Kidney (tissue), 14 donors: ENCODE measurements around the gene NOSTRIN. TPM values are rescaled to one million over a fixed set of nuclear protein-coding genes. Genes with fewer than 3 reads are reported as not detected.

ENCODE experiments used
- DNase-seq, 5 donors: peaks; one replicate each; pipeline ENCODE4 v3.0.0-alpha.2; 2013 to 2020
- FAIRE-seq: peaks from 2 replicates; lab custom pipeline; 2012; peaks lifted over from hg19 to GRCh38; lab: Jason Lieb, UNC
- H3K27ac ChIP-seq, 2 donors: one replicate each; pipeline ENCODE4 v1.7.0; 2013; ENCODE audit warnings: low read depth in 2 of 2, low read length in 2 of 2, inconsistent platforms in 1 of 2
- H3K27me3 ChIP-seq: one replicate; pipeline ENCODE4 v1.7.1; 2013; ENCODE audit warnings: low read length, inconsistent platforms; ENCODE audit not compliant: control insufficient read depth, insufficient read depth
- H3K36me3 ChIP-seq, 3 donors: one replicate each; pipeline versions ENCODE4 v1.7.0 to v1.7.1; 2013; ENCODE audit warnings: low read length in 3 of 3, control low read depth in 1 of 3, inconsistent platforms in 1 of 3; ENCODE audit not compliant: insufficient read depth in 3 of 3, control insufficient read depth in 2 of 3
- H3K4me1 ChIP-seq, 3 donors: one replicate each; pipeline versions ENCODE4 v1.7.0 to v1.7.1; 2013; ENCODE audit warnings: low read length in 3 of 3, inconsistent platforms in 1 of 3, low read depth in 1 of 3; ENCODE audit not compliant: control insufficient read depth in 2 of 3, insufficient read depth in 2 of 3
- H3K4me3 ChIP-seq, 3 donors: one replicate each; pipeline versions ENCODE4 v1.7.0 to v1.8.1; 2013; ENCODE audit warnings: low read length in 3 of 3, control low read depth in 1 of 3, inconsistent platforms in 1 of 3
- H3K9ac ChIP-seq, 3 donors: one replicate each; pipeline versions ENCODE4 v1.7.0 to v1.7.1; 2013; ENCODE audit warnings: low read length in 3 of 3, control low read depth in 1 of 3, inconsistent platforms in 1 of 3
- H3K9me3 ChIP-seq, 3 donors: one replicate each; pipeline versions ENCODE4 v1.7.0 to v1.7.1; 2013; ENCODE audit warnings: low read length in 3 of 3, control low read depth in 1 of 3, inconsistent platforms in 1 of 3; ENCODE audit not compliant: control insufficient read depth in 2 of 3, insufficient read depth in 1 of 3
- intact Hi-C: fragments of 100-400 bp; cut with DNase I; formaldehyde crosslinking; loops from one replicate; pipeline ENCODE4 v1.11.1; 2022
- polyA plus RNA-seq: library from polyadenylated mRNA; stranded (reverse); fragments of 350-450 nt; fragmentation: Illumina TruSeq; extraction: RNeasy Lipid Tissue Mini Kit (QIAGEN cat#74804); gene quantifications from one replicate; pipeline ENCODE4 v1.2.3, GENCODE V29; 2014; ENCODE audit warnings: low read depth, low replicate concordance; ENCODE audit not compliant: insufficient read depth
- total RNA-seq: library from RNA; stranded (reverse); fragmentation: NEBNext Ultra II Directional; extraction: Animal tissue kit (Norgen Biotek cat#: 25700); gene quantifications from one replicate; pipeline ENCODE4 v1.2.1, GENCODE V29; 2021
- TF ChIP-seq, protein P1 (sequence below): IDR thresholded peaks from 3 replicates; pipeline ENCODE4 v1.5.1; 2012; ENCODE audit warnings: mild to moderate bottlenecking, moderate library complexity, borderline replicate concordance; ENCODE audit not compliant: insufficient read depth; ENCODE audit errors: extremely low read depth
- donor health status: control.
- donor health status: control.
- donor health status: control.
- donor health status: control.
- donor health status: control.
- donor health status: DM: yes; HTN: yes; CAD: no.
- donor health status: Normal renal cell carcinoma (clear cell type).

Gene NOSTRIN
- total and polyA plus RNA-seq, 2 donors from 2014 or later: 41.8 to 50.2 TPM

DNA sequence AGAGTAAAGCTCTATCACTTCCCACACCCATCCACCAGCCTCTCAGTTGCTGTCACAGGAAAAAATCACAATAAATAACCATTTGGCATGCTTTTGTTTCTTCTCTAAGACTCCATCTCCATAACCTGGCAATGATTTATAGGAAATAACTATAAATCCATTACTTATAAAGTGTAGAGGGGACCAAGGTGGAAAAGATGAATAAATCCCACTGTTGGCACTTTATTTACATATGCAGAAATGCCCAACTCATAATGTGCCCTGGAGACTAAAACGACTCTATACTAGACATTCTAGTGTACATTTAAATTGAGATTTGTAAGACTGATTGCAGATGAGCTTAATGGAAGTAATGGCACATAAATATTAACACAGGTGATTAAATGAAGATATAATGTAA is 7.5 kb upstream of the NOSTRIN start:
- no peak overlapping the region for H3K27ac ChIP-seq
- no peaks in the 10 kb centered on the region for H3K27me3 ChIP-seq
- DNase-seq (no peak), FAIRE-seq (no peak)
- TF ChIP-seq, protein P1, sequence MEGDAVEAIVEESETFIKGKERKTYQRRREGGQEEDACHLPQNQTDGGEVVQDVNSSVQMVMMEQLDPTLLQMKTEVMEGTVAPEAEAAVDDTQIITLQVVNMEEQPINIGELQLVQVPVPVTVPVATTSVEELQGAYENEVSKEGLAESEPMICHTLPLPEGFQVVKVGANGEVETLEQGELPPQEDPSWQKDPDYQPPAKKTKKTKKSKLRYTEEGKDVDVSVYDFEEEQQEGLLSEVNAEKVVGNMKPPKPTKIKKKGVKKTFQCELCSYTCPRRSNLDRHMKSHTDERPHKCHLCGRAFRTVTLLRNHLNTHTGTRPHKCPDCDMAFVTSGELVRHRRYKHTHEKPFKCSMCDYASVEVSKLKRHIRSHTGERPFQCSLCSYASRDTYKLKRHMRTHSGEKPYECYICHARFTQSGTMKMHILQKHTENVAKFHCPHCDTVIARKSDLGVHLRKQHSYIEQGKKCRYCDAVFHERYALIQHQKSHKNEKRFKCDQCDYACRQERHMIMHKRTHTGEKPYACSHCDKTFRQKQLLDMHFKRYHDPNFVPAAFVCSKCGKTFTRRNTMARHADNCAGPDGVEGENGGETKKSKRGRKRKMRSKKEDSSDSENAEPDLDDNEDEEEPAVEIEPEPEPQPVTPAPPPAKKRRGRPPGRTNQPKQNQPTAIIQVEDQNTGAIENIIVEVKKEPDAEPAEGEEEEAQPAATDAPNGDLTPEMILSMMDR: no peak
- H3K4me3 ChIP-seq: no peak overlapping the region
- H3K4me1 ChIP-seq: peaks cover 0 to 11% (median 8%) of the 10 kb centered on the region in 3 donors
- H3K9ac ChIP-seq: no peak overlapping the region
- no peaks in the 10 kb centered on the region for H3K9me3 ChIP-seq
- intact Hi-C loops: no loop called here
- H3K36me3 ChIP-seq: no peaks in the 10 kb centered on the region

DNA sequence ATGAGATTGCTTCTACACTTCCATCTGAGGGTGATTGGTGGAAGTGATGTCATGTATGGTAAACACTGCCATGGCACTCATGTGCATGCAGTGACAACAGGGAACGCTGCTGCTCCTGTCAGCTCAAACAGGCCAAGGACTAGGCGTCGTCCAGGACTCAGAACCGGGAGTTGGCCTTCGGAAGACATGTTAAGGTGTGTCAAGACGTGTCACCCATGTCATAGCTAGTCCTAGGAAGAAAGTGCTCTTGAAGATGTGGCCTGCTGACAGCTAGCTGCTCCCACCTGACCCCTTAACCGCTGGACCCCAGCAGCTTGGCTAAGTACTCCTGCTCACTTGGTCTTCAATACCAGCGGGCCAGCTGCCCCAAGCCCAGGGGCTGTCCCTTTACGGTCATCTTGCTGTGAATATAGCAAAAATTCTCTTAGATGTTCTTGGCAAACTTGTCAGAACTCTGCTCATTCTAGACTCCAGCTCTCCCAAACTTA is 6.3 kb upstream of the NOSTRIN start:
- Histone ChIP-seq H3K9me3 (no peaks in the 10 kb centered on the region), H3K4me3 (no peak overlapping the region), H3K9ac (no peak overlapping the region), H3K36me3 (no peaks in the 10 kb centered on the region), H3K27ac (peak overlapping the region; percentile 12 to 63), H3K4me1 (peaks cover 0 to 11% (median 8%) of the 10 kb centered on the region in 3 donors), H3K27me3 (no peaks in the 10 kb centered on the region)
- no peak for FAIRE-seq
- intact Hi-C loops: no loop called here
- DNase-seq: no peak
- TF ChIP-seq, protein P1: no peak

DNA sequence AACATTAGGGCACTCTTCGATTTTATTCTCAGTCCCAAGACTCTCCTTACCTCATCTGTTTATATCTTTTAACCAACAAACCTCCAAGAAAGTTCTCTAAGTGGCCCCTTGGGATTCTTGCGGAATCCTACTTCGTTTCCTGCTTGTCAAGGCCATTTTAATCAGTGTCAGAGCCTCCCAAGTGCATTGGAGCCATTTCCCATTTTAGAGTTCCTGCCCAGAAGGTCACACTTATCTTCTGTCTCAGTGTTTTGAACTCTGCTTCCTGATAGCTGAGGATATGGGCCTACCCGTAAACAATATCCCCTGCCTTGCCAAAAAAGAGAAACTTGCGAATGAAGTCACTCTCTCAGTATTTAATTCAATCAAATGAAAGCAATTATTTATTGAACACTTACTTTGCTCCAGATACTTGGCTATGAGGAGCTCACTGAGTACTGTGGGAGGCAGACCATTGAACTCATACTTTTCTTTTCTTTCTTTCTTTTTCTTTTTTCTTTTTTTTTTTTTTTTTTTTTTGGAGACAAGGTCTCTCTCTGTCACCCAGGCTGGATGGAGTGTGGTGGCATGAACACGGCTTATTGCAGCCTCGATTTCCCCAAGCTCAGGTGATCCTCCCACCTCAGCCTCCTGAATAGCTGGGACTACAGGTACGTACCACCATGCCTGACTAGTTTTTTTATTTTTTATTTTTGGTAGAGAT is 5.7 kb upstream of the NOSTRIN start:
- DNase-seq: peak in 3 of 5 donors; percentile 24 to 81 (median 56)
- no peak overlapping the region for H3K9ac ChIP-seq
- no peaks in the 10 kb centered on the region for H3K36me3 ChIP-seq
- no peak for FAIRE-seq
- H3K4me3 ChIP-seq: no peak overlapping the region
- intact Hi-C loops: no loop called here
- TF ChIP-seq, protein P1: no peak
- peaks cover 0 to 12% (median 8%) of the 10 kb centered on the region in 3 donors for H3K4me1 ChIP-seq
- no peaks in the 10 kb centered on the region for H3K27me3 ChIP-seq
- peak overlapping the region in 1 of 2 donors; percentile 63 for H3K27ac ChIP-seq
- no peaks in the 10 kb centered on the region for H3K9me3 ChIP-seq

DNA sequence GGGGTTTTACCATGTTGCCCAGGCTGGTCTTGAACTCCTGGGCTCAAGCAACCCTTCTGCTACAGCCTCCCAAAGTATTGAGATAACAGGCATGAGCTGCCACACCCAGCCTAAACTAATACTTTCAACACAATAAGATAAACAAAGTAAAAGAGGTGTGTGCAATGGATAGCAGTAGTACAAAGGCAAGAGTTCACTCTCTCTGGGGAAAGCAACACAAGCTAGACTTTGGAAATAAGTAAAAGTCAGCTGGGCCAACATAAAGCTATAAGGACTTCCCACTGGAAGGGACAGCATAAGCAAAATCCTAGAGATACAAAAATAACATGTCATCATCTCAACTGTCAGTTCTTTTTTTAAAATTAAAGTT is 5.2 kb upstream of the NOSTRIN start:
- Histone ChIP-seq H3K9me3 (no peaks in the 10 kb centered on the region), H3K4me3 (no peak overlapping the region), H3K36me3 (no peaks in the 10 kb centered on the region), H3K27me3 (no peaks in the 10 kb centered on the region), H3K4me1 (peaks cover 0 to 16% (median 8%) of the 10 kb centered on the region in 3 donors), H3K9ac (no peak overlapping the region), H3K27ac (no peak overlapping the region)
- no peak for DNase-seq
- FAIRE-seq: no peak
- intact Hi-C loops: no loop called here
- TF ChIP-seq, protein P1: no peak
